ENCODE measurements around the gene CAPG. TPM values are rescaled to one million over a fixed set of nuclear protein-coding genes. Genes with fewer than 3 reads are reported as not detected.

CAPG gene
- total RNA-seq, 1 experiment from 2014 or later = 0.63 TPM

DNA sequence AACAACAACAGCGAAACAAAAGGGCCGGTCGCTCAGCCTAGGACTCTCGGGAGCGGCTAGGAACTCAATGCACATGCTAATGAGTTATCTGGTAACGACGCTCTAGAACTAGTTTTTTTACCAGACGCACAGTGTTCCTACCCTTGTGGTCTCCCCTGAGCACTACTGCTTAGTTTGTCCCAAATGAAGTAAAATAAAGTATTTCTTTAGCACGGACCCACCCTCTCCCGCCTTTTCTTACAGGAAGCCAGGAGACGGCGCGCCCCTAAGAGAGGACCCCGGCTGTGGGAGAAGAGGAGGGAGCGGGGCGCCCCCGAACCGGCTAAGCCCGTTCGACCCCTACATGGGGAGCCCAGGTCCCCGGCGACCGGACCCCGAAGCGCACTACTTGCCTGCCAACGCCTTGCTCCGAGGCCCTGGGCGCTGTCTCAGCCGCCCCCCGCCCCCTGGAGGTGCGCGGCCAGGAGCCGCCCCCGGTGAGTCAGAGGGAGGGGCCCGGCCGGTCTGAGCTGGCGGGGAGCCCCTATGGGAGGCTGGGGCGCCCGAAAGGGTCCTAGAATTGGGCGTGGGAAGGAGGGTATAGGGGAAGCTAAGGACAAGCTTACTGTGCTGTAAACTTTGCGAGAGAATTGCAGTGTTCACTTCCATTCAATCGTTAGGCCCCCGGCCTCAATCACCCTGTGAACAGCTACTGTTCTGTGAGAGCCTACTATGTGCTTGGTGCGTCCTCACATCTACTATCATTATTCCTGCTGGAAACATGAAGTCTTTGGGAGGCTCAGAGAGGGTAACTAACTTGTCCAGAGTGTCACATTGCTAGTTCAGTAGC lies 3.6 kb upstream of the CAPG start:
- Histone ChIP-seq H3K9me2 (replicated peaks; ENCODE audit: insufficient read depth, low read length) (no peaks in the 10 kb centered on the region), H3K27me3 (ENCODE audit: low read length) (no peaks in the 10 kb centered on the region), H3K36me3 (ENCODE audit: insufficient read depth, low read length) (no peaks in the 10 kb centered on the region), H3K9me3 (ENCODE audit: low read length) (no peaks in the 10 kb centered on the region), H3K4me2 (ENCODE audit: low read depth, low read length, poor library complexity, severe bottlenecking) (no peak overlapping the region), H3K27ac (ENCODE audit: low read length) (no peak overlapping the region), H3K4me1 (ENCODE audit: low read length) (peaks cover 24% of the 10 kb centered on the region), H2AFZ (ENCODE audit: low read length) (no peak overlapping the region), H4K20me1 (ENCODE audit: insufficient read depth, low read depth, low read length) (no peaks in the 10 kb centered on the region), H3K4me3 (ENCODE audit: low read length) (no peak overlapping the region), H3K79me2 (ENCODE audit: low read length) (peaks cover 1% of the 10 kb centered on the region; the same call in 1 of the 2 replicates), H3K9ac (ENCODE audit: low read length) (no peak overlapping the region)
- no peak for DNase-seq

DNA sequence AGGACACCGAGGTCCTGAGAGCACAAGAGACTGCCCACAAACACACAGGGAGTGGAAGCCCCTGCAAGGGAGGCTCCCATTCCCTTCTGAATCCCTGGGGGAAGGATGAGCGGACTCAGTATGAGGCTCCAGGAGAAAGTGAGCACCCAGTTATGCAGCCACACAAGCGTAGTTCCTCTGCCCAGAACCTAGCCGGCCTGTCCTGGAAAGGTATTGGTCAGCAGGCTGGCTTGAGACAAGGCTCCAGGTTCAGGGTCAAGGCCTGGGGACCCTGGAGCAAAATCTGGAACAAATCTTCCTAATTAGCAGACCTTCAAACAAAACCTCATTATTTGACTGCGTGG lies 1.2 kb upstream of the CAPG start:
- Histone ChIP-seq H3K4me2 (ENCODE audit: low read depth, low read length, poor library complexity, severe bottlenecking) (no peak overlapping the region), H3K36me3 (ENCODE audit: insufficient read depth, low read length) (no peaks in the 10 kb centered on the region), H3K9ac (ENCODE audit: low read length) (no peak overlapping the region), H3K27ac (ENCODE audit: low read length) (no peak overlapping the region), H3K79me2 (ENCODE audit: low read length) (no peaks in the 10 kb centered on the region), H3K27me3 (ENCODE audit: low read length) (no peaks in the 10 kb centered on the region), H3K9me2 (replicated peaks; ENCODE audit: insufficient read depth, low read length) (no peaks in the 10 kb centered on the region), H3K4me3 (ENCODE audit: low read length) (no peak overlapping the region), H2AFZ (ENCODE audit: low read length) (no peak overlapping the region), H3K4me1 (ENCODE audit: low read length) (peaks cover 21% of the 10 kb centered on the region), H4K20me1 (ENCODE audit: insufficient read depth, low read depth, low read length) (no peaks in the 10 kb centered on the region), H3K9me3 (ENCODE audit: low read length) (no peaks in the 10 kb centered on the region)
- DNase-seq = no peak

DNA sequence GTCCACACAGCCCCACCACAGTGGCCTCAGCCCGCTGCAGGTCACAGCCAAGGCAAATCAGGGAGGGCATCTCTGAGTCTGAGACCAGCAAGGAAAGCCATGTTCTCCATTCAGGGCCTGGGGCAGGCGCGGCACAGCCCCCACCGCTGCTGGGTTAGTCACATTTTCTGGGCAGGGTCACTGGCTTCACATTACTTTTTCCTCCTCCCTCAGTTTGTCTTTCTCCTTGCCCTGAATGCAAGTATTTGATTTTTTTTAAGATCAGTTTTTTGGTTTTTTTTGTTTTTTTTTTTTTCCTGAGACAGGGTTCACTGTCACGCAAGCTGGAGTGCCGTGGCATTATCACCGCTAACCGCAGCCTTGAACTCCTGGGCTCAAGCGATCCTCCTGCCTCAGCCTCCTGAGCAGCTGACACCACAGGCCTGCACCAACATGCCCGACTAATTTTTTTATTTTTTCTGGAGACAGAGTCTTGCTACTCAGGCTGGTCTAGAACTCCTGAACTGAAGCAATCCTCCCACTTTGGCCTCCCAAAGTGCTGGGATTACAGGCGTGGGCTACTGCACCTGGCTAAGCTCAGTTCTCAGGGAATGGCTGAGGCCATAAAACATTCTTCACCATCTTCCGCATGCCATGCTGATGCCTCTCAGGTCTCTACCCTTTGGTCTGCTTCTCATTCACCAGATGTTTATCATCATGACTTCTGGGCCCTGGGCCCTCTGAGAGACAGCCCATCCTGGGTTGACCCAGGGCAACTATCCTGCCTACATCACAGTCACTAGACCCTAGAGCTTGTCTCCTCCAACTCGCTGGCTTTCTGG lies 628 bp upstream of the CAPG start:
- Histone ChIP-seq H2AFZ (ENCODE audit: low read length) (no peak overlapping the region), H3K79me2 (ENCODE audit: low read length) (no peaks in the 10 kb centered on the region), H3K9me3 (ENCODE audit: low read length) (no peaks in the 10 kb centered on the region), H3K4me3 (ENCODE audit: low read length) (no peak overlapping the region), H3K27me3 (ENCODE audit: low read length) (no peaks in the 10 kb centered on the region), H3K9ac (ENCODE audit: low read length) (no peak overlapping the region), H3K36me3 (ENCODE audit: insufficient read depth, low read length) (no peaks in the 10 kb centered on the region), H3K4me2 (ENCODE audit: low read depth, low read length, poor library complexity, severe bottlenecking) (no peak overlapping the region), H4K20me1 (ENCODE audit: insufficient read depth, low read depth, low read length) (no peaks in the 10 kb centered on the region), H3K4me1 (ENCODE audit: low read length) (peaks cover 21% of the 10 kb centered on the region), H3K27ac (ENCODE audit: low read length) (no peak overlapping the region), H3K9me2 (replicated peaks; ENCODE audit: insufficient read depth, low read length) (no peaks in the 10 kb centered on the region)
- no peak for DNase-seq

DNA sequence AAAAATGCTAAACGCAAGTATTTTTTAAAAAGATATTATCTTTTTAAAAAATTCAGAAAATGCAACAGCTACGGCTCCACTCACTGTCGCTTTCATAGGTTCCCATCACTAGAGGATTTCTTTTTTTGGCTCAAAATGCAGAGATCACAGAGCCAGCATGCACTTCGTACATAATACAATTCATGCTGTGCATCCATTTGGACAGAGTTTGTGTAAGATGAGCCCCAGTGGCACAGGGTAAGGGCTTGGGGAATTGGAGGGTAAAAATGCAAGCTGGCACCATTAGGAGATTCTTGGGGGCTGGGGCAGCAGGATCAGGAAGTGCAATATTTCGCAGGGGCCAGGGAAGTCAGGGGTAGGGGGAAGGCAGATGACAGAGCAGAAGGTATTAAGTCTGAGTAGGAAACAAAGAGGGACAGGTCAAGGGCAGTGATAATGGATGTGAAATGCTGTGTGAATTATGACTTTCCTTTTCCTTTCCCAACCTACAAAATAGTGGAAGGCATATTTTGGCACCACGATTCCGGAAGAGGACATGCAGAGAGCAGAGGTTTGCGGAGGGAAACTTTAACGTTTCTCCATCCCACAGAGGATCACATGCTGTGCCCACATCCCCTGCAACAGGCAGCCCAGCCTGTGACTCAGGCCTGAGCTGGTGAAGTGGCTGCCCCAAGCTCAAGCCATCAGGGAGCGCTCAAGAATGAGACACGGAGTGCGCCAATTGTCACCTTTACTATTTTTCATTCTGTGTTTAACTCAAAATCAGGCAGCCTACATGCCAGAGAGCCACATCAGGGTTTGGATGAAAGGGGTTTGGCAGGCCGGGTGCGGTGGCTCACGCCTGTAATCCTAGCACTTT lies 4.7 kb downstream of the CAPG start:
- H3K4me1 ChIP-seq (ENCODE audit: low read length) = peaks cover 25% of the 10 kb centered on the region
- H3K4me3 ChIP-seq (ENCODE audit: low read length) = no peak overlapping the region
- no peak overlapping the region for H2AFZ ChIP-seq (ENCODE audit: low read length)
- no peaks in the 10 kb centered on the region for H3K36me3 ChIP-seq (ENCODE audit: insufficient read depth, low read length)
- DNase-seq = no peak
- H3K4me2 ChIP-seq (ENCODE audit: low read depth, low read length, poor library complexity, severe bottlenecking) = no peak overlapping the region
- no peaks in the 10 kb centered on the region for H3K79me2 ChIP-seq (ENCODE audit: low read length)
- H3K9me3 ChIP-seq (ENCODE audit: low read length) = peaks cover 12% of the 10 kb centered on the region; the same call in 1 of the 2 replicates
- H3K27ac ChIP-seq (ENCODE audit: low read length) = no peak overlapping the region
- H3K27me3 ChIP-seq (ENCODE audit: low read length) = no peaks in the 10 kb centered on the region
- H4K20me1 ChIP-seq (ENCODE audit: insufficient read depth, low read depth, low read length) = no peaks in the 10 kb centered on the region
- H3K9me2 ChIP-seq (replicated peaks; ENCODE audit: insufficient read depth, low read length) = no peaks in the 10 kb centered on the region
- no peak overlapping the region for H3K9ac ChIP-seq (ENCODE audit: low read length)

DNA sequence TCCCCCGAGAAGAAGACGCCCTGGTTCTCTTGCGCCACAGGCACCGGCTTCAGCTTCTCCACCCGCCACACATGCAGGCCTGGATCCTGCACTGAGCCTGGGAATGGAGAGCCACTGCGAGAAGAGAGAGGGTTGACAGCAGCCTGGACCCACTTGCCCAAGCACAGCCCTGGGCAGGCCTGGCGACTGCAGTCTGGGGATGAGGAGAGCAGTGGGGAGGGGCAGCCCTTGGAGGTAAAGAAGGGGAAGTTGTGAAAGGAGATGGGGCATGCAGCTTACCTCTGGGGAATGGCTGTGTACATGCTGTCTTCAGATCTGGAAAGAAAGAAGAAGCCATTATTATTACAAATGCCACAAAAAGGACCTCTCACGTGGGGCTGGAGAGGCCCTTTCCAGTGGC lies 8.3 kb downstream of the CAPG start:
- H3K4me1 ChIP-seq (ENCODE audit: low read length) = peaks cover 4% of the 10 kb centered on the region
- DNase-seq = peak; percentile 56
- H3K4me3 ChIP-seq (ENCODE audit: low read length) = no peak overlapping the region
- no peak overlapping the region for H3K4me2 ChIP-seq (ENCODE audit: low read depth, low read length, poor library complexity, severe bottlenecking)
- H3K9me3 ChIP-seq (ENCODE audit: low read length) = peaks cover 12% of the 10 kb centered on the region; the same call in 1 of the 2 replicates
- no peaks in the 10 kb centered on the region for H3K36me3 ChIP-seq (ENCODE audit: insufficient read depth, low read length)
- no peaks in the 10 kb centered on the region for H3K79me2 ChIP-seq (ENCODE audit: low read length)
- no peak overlapping the region for H3K9ac ChIP-seq (ENCODE audit: low read length)
- H2AFZ ChIP-seq (ENCODE audit: low read length) = no peak overlapping the region
- no peak overlapping the region for H3K27ac ChIP-seq (ENCODE audit: low read length)
- no peaks in the 10 kb centered on the region for H3K27me3 ChIP-seq (ENCODE audit: low read length)
- H3K9me2 ChIP-seq (replicated peaks; ENCODE audit: insufficient read depth, low read length) = no peaks in the 10 kb centered on the region
- H4K20me1 ChIP-seq (ENCODE audit: insufficient read depth, low read depth, low read length) = no peaks in the 10 kb centered on the region

DNA sequence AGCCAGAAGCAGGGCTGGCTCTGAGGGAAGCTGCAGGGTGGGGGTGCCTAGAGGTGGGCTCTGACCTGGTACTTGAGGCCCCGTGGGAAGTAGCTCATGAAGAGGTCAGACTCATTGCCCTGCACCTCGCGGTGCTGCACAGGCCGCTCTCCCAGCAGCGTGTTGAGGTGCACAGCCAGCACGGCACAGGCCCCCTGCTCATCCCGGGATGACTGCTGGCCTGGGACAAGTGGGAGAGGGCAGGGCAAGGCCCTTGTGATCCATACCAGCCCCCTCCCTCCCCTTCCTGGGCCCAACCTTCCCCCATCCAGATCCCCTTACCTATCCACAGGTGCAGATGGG lies 8.7 kb downstream of the CAPG start:
- Histone ChIP-seq H4K20me1 (ENCODE audit: insufficient read depth, low read depth, low read length) (no peaks in the 10 kb centered on the region), H3K9me3 (ENCODE audit: low read length) (peaks cover 12% of the 10 kb centered on the region; the same call in 1 of the 2 replicates), H3K4me2 (ENCODE audit: low read depth, low read length, poor library complexity, severe bottlenecking) (no peak overlapping the region), H3K4me3 (ENCODE audit: low read length) (no peak overlapping the region), H3K79me2 (ENCODE audit: low read length) (no peaks in the 10 kb centered on the region), H3K27ac (ENCODE audit: low read length) (no peak overlapping the region), H3K9me2 (replicated peaks; ENCODE audit: insufficient read depth, low read length) (no peaks in the 10 kb centered on the region), H3K4me1 (ENCODE audit: low read length) (peaks cover 4% of the 10 kb centered on the region), H2AFZ (ENCODE audit: low read length) (no peak overlapping the region), H3K27me3 (ENCODE audit: low read length) (no peaks in the 10 kb centered on the region), H3K36me3 (ENCODE audit: insufficient read depth, low read length) (no peaks in the 10 kb centered on the region), H3K9ac (ENCODE audit: low read length) (no peak overlapping the region)
- DNase-seq = no peak

DNA sequence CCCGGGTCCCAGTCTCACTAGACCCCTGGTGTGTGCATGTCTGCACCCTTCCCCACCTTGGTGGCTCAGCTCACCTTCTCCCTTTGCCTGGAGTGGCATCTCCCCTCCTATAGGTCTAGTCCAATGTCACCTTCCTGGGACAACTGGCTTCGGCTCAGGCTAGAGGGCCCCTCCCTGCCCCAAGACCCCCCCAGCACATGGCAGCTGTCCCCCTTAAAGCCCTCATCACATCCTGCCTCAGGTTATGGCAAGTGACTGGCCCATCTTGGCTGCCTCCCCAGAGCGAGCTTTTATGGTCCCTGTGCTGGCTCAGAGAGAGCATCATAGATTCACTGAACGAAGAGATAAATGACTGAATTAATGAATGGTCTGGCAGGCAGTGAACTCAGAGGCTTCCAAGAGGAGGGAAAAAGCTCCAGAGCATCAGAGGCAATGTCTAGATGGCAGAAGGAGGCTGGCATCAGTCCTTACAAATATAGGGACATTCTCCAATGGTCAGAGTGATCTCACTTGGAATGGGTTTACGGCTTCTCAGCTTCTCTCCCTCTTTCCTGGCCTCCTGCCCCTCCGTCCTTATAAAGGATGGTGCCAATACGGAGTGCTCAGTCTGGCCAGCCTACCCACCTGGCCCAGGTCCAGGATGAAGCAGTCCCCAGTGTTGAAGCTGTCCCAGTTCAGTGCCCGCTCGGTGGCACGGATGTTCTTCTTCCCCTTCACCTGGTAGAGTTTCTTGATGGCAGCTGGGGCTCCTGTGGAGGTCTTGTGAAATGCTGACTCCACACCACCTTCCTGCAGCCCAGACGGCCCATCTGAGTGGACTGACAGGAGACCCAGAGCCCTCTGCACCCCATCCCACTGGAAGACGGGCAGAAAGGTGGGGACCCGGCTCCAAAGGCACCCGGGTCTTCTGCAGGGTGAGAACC lies 9.4 kb downstream of the CAPG start:
- no peaks in the 10 kb centered on the region for H3K9me2 ChIP-seq (replicated peaks; ENCODE audit: insufficient read depth, low read length)
- H3K27ac ChIP-seq (ENCODE audit: low read length) = no peak overlapping the region
- no peak overlapping the region for H3K4me2 ChIP-seq (ENCODE audit: low read depth, low read length, poor library complexity, severe bottlenecking)
- no peaks in the 10 kb centered on the region for H4K20me1 ChIP-seq (ENCODE audit: insufficient read depth, low read depth, low read length)
- H3K27me3 ChIP-seq (ENCODE audit: low read length) = no peaks in the 10 kb centered on the region
- no peak overlapping the region for H3K4me3 ChIP-seq (ENCODE audit: low read length)
- no peaks in the 10 kb centered on the region for H3K36me3 ChIP-seq (ENCODE audit: insufficient read depth, low read length)
- peaks cover 12% of the 10 kb centered on the region; the same call in 1 of the 2 replicates for H3K9me3 ChIP-seq (ENCODE audit: low read length)
- no peak for DNase-seq
- H3K9ac ChIP-seq (ENCODE audit: low read length) = no peak overlapping the region
- H2AFZ ChIP-seq (ENCODE audit: low read length) = no peak overlapping the region
- H3K79me2 ChIP-seq (ENCODE audit: low read length) = no peaks in the 10 kb centered on the region
- peaks cover 4% of the 10 kb centered on the region for H3K4me1 ChIP-seq (ENCODE audit: low read length)
